Muscle layer of duodenum (tissue), 2 donors: ENCODE results near the gene FBXO2.

Source experiments
- H3K27ac ChIP-seq: one replicate; pipeline ENCODE4 v1.7.0; 2013; ENCODE audit warnings: mild to moderate bottlenecking, low read length
- H3K27me3 ChIP-seq: one replicate; pipeline ENCODE4 v1.7.0; 2013; ENCODE audit warnings: low read depth, mild to moderate bottlenecking, control low read depth, low read length
- H3K36me3 ChIP-seq, 2 donors: one replicate each; pipeline ENCODE4 v1.7.0; 2013; ENCODE audit warnings: low read length in 2 of 2, control low read depth in 1 of 2, mild to moderate bottlenecking in 1 of 2; ENCODE audit not compliant: insufficient read depth in 2 of 2, control insufficient read depth in 1 of 2
- H3K4me1 ChIP-seq, 2 donors: one replicate each; pipeline ENCODE4 v1.7.0; 2013; ENCODE audit warnings: low read length in 2 of 2, mild to moderate bottlenecking in 2 of 2, control low read depth in 1 of 2, moderate library complexity in 1 of 2; ENCODE audit not compliant: insufficient read depth in 2 of 2, control insufficient read depth in 1 of 2
- H3K4me3 ChIP-seq, 2 donors: one replicate each; pipeline ENCODE4 v1.7.0; 2013; ENCODE audit warnings: low read length in 2 of 2, low read depth in 1 of 2, mild to moderate bottlenecking in 1 of 2
- H3K9me3 ChIP-seq, 2 donors: one replicate each; pipeline ENCODE4 v1.7.0; 2013; ENCODE audit warnings: low read length in 2 of 2, control low read depth in 1 of 2, mild to moderate bottlenecking in 1 of 2; ENCODE audit not compliant: control insufficient read depth in 1 of 2
- donor health status: healthy.

Gene FBXO2

DNA sequence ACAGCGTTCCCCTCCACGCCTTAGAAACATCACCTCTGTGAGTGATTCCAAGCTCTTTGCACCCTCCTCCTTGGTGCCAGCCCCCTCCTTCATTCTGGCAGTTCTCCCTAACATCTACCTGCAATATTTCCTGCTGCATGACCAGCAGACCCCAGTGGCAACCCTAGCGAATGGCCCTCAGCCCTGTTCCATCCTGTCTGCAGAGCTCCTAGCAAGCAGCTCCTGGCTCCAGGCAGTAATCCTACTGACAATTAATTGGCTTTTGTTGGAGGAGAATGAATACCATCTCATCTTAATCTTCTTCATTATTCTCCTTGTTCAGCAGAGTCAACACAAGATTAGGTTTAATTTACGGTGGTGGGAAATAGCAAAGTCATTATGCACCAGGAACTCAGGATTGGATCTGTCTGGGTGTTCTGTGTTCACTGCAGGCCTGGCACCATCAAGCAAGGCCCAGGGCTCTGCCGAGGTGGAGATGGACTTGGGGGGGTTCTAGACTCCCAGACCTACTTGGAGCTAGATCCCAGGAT is 12.4 kb downstream of the FBXO2 start:
- no peaks in the 10 kb centered on the region for H3K27me3 ChIP-seq
- H3K4me1 ChIP-seq: no peaks in the 10 kb centered on the region
- no peaks in the 10 kb centered on the region for H3K36me3 ChIP-seq
- no peak overlapping the region for H3K4me3 ChIP-seq
- H3K9me3 ChIP-seq: no peaks in the 10 kb centered on the region
- no peak overlapping the region for H3K27ac ChIP-seq

DNA sequence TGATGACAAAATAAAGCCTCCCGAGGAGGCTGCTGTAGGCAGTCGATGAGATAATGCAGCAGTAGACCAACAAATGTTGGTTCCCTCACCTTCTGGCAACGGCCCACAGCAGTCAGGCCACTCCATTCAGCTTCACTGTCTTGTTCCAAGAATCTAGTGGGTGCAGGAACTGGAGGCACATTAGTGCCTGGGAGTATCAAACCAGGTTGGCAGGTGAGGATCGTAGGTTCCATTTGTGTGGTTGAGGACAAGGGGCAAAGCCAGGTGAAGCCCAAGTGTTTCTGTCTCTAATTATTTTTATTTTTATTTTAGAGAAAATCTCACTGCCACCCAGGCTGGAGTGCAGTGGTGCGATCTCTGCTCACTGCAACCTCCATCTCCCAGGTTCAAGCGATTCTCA is 13.3 kb downstream of the FBXO2 start:
- H3K4me1 ChIP-seq: no peaks in the 10 kb centered on the region
- no peaks in the 10 kb centered on the region for H3K9me3 ChIP-seq
- no peaks in the 10 kb centered on the region for H3K36me3 ChIP-seq
- H3K27me3 ChIP-seq: no peaks in the 10 kb centered on the region
- no peak overlapping the region for H3K27ac ChIP-seq
- H3K4me3 ChIP-seq: no peak overlapping the region

DNA sequence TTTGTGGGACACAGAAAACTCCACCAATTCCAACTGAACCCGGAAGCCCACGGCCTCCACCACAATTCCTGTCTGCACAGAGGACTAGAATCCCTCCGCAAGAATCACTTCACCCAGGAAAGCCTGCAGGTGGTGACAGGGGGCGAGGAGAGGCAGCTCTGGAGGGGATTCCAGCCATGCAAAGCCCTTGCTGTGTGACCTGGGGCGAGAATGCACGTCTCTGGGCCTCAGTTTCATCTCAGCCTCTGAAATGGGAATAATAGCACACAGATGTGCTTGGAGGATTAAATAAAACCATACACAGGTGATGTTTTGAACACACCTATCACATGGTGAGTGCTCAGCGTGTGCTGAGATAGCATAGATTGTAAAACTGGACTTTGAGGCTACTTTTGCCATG is 14.1 kb downstream of the FBXO2 start:
- Histone ChIP-seq H3K4me3 (no peak overlapping the region), H3K27me3 (no peaks in the 10 kb centered on the region), H3K36me3 (no peaks in the 10 kb centered on the region), H3K4me1 (no peaks in the 10 kb centered on the region), H3K9me3 (no peaks in the 10 kb centered on the region), H3K27ac (no peak overlapping the region)

DNA sequence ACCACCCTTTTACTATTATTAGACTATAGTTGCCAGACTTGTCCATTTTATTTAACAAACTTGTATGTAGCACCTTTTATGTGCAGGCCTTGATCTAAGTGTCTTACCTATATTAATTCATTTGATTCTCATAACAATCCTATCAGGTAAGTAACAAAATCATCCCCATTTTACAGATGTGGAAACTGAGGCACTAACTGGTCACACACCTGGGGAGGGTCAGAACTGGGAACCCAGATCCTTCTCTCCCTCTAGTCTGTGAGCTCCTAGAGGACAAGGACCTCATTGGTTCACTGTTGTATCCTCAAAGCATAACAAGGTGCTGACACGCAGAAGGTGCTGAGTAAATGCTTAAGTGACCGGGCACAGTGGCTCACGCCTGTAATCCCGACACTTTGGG is 14.9 kb downstream of the FBXO2 start:
- no peaks in the 10 kb centered on the region for H3K27me3 ChIP-seq

DNA sequence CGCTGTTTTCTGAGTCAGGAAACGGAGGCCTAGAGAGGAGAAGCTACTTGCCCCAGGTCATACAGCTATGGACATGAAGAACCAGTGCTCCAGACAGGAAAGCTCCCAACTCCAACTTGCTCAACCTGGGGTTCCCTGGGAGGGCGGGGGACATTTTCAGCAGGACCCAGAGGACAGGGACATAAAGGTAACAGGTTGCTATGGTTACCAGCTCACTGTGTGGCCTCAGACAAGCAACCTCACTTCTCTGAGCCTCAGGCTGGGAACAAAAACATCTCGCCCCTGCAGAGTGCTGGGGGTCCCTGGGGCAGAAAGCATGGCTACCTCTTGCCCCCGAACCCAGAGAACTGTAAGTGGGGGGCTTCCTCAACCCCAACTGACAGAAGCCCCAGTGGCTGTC is 16.1 kb downstream of the FBXO2 start:
- no peak overlapping the region for H3K4me3 ChIP-seq
- no peaks in the 10 kb centered on the region for H3K27me3 ChIP-seq

More for the DNA sequence above, 14.9 kb downstream of the FBXO2 start:
- Histone ChIP-seq H3K4me1 (no peaks in the 10 kb centered on the region), H3K9me3 (no peaks in the 10 kb centered on the region), H3K36me3 (no peaks in the 10 kb centered on the region), H3K27ac (no peak overlapping the region), H3K4me3 (no peak overlapping the region)

DNA sequence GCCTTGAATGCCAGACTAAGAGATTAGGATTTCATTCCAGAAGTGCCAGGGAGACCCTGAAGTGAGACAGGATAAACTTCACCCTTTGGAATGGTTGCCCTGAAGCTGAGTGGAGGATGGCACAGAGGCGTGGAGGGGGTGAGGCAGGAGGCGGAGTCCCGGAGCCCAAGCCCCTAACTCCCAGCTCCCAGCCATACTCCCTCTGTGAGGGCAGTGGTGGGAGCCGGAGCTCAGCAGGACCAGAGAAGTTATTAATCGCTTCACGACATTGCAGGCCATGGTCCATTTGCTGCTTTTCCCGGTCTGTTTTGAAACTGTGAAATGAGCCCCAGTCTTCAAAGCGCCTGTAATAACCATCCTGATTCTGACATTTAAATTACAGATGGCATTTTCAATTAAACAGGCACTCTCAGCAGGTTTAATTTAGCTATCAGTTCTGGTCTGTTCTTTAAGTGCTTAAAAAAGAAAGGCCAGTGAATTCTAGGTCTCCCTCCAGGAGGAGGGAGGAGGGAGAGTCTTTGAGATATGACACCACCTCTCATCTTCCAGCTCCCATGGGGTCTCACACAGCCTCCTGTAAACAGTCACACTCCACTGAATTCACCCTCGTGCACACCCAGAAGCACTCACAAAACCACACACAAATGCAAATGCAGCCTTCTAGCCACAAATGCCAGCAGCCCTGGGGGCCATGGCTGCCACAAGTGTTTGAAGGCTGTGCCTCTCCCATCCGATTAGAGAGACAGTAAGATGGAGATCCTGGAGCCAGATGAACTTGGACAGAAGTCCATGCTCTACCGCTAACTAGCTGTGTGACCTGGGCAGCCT is 19.6 kb downstream of the FBXO2 start:
- Histone ChIP-seq H3K4me1 (no peaks in the 10 kb centered on the region), H3K4me3 (no peak overlapping the region), H3K9me3 (no peaks in the 10 kb centered on the region), H3K27me3 (no peaks in the 10 kb centered on the region), H3K27ac (no peak overlapping the region), H3K36me3 (no peaks in the 10 kb centered on the region)

More for the DNA sequence above, 16.1 kb downstream of the FBXO2 start:
- H3K36me3 ChIP-seq: no peaks in the 10 kb centered on the region
- H3K4me1 ChIP-seq: no peaks in the 10 kb centered on the region
- H3K9me3 ChIP-seq: no peaks in the 10 kb centered on the region
- no peak overlapping the region for H3K27ac ChIP-seq

DNA sequence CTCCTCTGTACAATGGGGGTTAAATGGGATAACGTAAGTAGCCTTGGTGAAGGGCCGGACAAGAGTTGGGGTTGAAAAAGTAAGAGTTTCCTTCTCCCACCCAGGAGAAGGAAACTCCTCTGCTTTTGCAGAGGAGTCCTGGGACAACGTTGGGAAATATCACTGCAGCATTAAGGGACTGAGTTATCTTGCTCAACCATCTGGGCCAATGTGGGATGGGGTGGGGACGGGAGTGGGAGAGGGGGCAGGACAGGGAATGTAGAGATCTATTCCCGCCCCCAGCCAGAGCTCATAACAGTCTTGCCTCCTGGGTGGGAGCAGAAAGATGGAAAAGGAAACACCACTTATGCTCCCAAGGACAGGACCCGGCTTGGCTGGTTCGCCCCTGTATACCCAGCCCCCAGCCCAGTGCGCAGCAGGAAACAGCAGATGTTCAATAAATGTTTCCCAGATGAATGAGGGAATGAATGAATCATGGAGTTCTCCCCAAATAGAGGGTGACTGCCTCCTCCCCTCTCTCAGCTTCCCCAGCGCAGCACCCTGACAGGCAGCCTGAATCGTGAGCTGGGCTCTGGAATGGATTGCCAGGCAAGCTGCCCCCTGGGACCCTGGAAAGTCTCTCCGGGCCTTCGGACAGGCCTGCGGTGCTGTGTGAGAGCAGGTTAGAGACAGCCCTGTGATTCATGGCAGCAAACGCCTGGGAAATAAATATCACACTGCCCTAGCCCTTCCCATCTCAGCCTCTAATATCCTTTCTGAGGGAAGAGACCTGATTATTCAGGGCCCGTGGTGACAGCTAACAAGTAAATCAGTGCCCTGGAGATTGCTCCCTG is 24.8 kb downstream of the FBXO2 start:
- Histone ChIP-seq H3K27ac (no peak overlapping the region), H3K27me3 (no peaks in the 10 kb centered on the region), H3K9me3 (no peaks in the 10 kb centered on the region), H3K4me1 (no peaks in the 10 kb centered on the region), H3K36me3 (no peaks in the 10 kb centered on the region), H3K4me3 (no peak overlapping the region)

DNA sequence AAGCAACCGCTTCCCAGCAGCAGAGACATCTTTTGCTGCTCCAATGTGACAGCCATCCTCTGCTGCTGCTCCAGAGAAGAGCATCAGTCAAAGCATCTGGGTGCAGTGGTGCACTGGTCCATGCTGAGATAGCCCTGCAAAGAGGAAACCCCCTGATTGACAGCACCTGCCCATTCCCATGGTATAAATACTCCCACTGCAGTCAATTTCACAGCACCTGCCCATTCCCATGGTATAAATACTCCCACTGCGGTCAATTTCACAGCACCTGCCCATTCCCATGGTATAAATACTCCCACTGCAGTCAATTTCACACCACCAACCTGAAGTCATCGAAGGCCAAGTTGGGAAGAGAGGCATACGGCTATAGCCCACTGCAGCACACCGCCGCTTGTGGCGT is 25.5 kb downstream of the FBXO2 start:
- Histone ChIP-seq H3K36me3 (no peaks in the 10 kb centered on the region), H3K4me3 (no peak overlapping the region), H3K27ac (no peak overlapping the region), H3K27me3 (no peaks in the 10 kb centered on the region), H3K9me3 (no peaks in the 10 kb centered on the region), H3K4me1 (no peaks in the 10 kb centered on the region)

DNA sequence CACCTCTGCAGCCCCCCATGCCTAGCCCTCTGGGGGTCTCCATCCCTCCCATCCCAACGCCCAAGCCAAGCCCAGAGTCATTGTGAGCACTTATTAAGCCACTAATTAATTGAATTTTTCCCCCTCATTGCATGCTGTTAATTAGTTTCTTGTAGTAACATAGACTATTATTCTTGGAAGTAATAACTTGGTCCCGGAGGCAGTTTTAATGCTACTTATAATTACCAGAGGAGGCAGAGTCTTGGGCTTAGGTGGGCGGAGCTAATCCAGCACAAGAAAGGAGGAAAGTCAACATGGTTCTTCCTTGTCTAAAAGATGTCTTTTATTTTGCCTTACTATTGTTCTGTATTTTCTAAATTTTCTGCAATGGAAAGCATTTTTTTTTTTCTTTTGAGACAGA is 27.7 kb downstream of the FBXO2 start:
- Histone ChIP-seq H3K36me3 (no peaks in the 10 kb centered on the region), H3K4me1 (no peaks in the 10 kb centered on the region), H3K9me3 (no peaks in the 10 kb centered on the region), H3K4me3 (no peak overlapping the region), H3K27ac (no peak overlapping the region), H3K27me3 (no peaks in the 10 kb centered on the region)

DNA sequence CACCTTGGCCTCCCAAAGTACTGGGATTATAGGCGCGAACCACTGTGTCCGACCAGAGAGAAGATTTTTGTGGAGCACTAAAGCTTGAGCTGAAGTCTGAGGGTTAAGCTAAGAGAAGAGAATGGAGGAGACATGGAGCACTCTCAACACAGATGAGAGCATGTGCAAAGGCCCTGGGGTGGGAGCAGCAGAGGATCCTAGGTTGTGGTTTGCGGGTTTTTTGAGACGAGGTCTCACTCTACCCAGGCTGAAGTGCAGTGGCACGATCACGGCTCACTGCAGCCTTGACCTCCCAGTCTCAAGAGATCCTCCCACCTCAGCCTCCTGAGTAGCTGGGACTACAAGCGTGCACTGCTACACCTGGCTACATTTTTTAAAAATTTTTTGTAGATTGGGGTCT is 30.5 kb downstream of the FBXO2 start:
- no peaks in the 10 kb centered on the region for H3K36me3 ChIP-seq
- H3K27ac ChIP-seq: no peak overlapping the region
- no peaks in the 10 kb centered on the region for H3K9me3 ChIP-seq
- no peak overlapping the region for H3K4me3 ChIP-seq
- H3K27me3 ChIP-seq: peaks cover 3% of the 10 kb centered on the region
- no peaks in the 10 kb centered on the region for H3K4me1 ChIP-seq

DNA sequence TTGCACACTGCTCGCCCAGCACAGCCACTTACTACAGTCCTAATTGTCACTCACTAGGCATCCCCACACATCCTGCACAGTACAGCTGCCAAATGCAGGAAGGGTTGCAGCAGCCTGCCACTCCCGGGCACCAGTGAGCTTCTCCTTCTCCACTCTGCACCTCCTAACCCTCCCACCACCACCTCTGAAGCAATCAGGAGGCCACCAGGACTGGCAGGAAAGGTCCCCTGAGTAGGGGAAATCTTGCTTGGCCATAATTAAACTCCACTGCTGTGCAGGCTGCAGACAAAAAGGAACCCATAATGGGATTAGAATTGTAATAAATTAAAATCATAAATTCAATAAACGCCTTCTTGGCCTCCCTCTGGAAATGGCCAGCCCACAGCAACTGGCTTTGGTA is 31.8 kb downstream of the FBXO2 start:
- Histone ChIP-seq H3K27ac (no peak overlapping the region), H3K9me3 (no peaks in the 10 kb centered on the region), H3K27me3 (peaks cover 3% of the 10 kb centered on the region), H3K4me3 (no peak overlapping the region), H3K4me1 (no peaks in the 10 kb centered on the region), H3K36me3 (no peaks in the 10 kb centered on the region)
